ENCODE measurements around the gene CD8B2.
"Not testable (repeated sequence)": the region's sequence is repeated elsewhere in the genome, so short reads cannot be mapped to it uniquely, and the experiment has no call there.

The CD8B2 gene

GRCh38 chr2:106486551-106487385 is at the start of gene CD8B2:
TSS of gene CD8B2 (plus strand) at chr2:106487364. CDS start at chr2:106487427, 63 bp downstream.
- DNase-seq (ENCODE audit: low read depth) = not testable (repeated sequence)

GRCh38 chr2:106461882-106462281 is 25.3 kb upstream of the CD8B2 start:
- not testable (repeated sequence) for DNase-seq (ENCODE audit: low read depth)

DNA sequence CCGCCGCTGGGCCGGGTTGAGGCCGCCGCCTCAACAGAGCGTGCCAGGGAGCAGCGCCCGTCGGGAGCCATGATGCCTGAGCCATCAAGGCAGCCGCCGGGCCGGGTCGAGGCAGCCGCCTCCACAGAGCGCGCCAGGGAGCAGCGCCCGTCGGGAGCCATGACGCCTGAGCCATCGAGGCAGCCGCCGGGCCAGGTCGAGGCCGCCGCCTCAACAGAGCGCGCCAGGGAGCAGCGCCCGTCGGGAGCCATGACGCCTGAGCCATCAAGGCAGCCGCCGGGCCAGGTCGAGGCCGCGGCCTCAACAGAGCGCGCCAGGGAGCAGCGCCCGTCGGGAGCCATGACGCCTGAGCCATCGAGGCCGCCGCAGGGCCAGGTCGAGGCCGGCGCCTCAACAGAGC is 19.6 kb upstream of the CD8B2 start:
- DNase-seq (ENCODE audit: low read depth) = not testable (repeated sequence)

GRCh38 chr2:106468107-106468506 is 19.1 kb upstream of the CD8B2 start, which contains the start of gene RGPD3:
TSS of gene RGPD3 (minus strand) at chr2:106468413. CDS start at chr2:106468288, 125 bp downstream.
- not testable (repeated sequence) for DNase-seq (ENCODE audit: low read depth)

GRCh38 chr2:106470658-106471057 is 16.5 kb upstream of the CD8B2 start:
- DNase-seq (ENCODE audit: low read depth) = not testable (repeated sequence)

- DNase-seq (ENCODE audit: low read depth) = not testable (repeated sequence)
Measured at GRCh38 chr2:106477647-106478046, 9.5 kb upstream of the CD8B2 start.

GRCh38 chr2:106479563-106479962 is 7.6 kb upstream of the CD8B2 start:
- not testable (repeated sequence) for DNase-seq (ENCODE audit: low read depth)

DNA sequence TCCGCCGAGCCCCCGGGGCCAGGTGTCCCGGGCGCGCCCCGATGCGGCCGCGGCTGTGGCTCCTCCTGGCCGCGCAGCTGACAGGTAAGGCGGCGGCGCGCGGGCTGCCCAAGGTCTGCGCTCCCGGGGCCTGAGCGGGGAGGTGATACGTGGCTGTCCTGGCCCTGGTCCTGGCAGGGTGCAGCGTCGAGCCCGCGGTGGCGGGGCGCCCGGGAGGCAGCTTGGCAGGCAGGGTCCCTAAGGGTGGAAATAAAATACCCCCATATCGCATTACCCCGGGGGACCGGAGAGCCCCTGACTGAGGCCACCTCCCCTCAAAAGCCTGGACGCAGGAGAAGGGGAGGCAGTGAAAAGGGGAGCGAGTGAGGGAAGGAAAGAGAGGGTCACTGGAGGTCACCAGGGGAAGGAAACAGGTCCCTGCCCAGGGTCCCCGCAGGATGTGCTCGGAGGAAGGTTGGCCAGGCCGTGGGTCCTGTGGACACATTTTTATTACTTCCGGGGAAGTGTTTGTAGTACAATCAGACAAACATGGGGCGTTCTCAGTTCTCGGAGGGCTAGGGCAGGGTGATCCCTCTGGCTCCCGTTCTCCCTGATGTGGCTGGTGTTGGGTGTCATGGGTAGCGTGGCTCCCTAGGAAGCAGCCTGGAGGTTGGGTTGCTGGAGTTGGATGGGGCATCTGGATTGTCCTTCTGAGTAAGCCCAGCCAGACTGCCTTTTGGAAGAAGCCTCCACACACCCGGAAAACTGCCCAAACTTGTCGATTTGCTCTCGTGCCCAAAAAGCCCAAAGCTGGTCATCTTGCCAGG is 425 bp downstream of the CD8B2 start:
- not testable (repeated sequence) for DNase-seq (ENCODE audit: low read depth)

GRCh38 chr2:106489701-106490100 is 2.5 kb downstream of the CD8B2 start:
- DNase-seq (ENCODE audit: low read depth) = not testable (repeated sequence)

DNA sequence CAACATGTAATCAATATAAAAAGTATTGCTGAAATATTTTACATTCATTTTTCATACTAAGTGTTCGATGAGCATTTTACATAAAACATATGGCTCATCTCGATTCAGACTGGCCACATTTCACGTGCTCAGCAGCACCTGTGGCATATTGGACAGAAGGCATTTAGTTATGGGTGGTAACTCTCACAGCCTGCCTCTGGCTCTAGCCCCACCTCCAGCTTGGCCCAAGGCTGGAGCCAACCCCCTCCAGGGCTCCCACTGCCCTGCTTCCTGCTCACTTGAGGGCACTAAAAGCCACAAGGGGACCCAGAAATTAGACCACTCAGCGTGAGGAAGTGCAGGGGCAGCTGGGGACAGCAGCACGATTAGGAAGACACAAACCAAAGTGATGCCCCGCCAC is 5.2 kb downstream of the CD8B2 start:
- not testable (repeated sequence) for DNase-seq (ENCODE audit: low read depth)

- DNase-seq (ENCODE audit: low read depth) = not testable (repeated sequence)
Measured at GRCh38 chr2:106492913-106493312, 5.7 kb downstream of the CD8B2 start.

DNA sequence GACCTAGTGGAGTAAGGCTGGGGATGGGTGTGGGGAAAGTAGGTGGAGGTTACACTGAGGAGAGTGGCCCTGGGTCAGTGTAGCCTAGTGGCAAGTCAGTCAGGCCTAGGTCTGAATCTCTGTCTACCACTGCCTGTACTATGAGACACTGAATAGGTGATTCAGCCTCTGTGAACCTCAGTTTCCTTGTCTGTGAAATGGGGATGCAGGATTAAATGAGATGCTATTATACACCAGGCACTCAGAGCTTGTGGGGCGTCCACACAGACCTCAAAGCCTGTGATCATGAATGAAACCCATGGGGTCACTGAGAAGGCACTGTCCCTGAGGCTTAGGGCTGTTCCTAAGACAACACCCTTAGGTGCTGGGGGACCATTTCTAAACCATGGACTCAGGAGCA is 11.4 kb downstream of the CD8B2 start:
- DNase-seq (ENCODE audit: low read depth) = not testable (repeated sequence)

GRCh38 chr2:106500350-106500749 is 13.2 kb downstream of the CD8B2 start:
- not testable (repeated sequence) for DNase-seq (ENCODE audit: low read depth)

DNA sequence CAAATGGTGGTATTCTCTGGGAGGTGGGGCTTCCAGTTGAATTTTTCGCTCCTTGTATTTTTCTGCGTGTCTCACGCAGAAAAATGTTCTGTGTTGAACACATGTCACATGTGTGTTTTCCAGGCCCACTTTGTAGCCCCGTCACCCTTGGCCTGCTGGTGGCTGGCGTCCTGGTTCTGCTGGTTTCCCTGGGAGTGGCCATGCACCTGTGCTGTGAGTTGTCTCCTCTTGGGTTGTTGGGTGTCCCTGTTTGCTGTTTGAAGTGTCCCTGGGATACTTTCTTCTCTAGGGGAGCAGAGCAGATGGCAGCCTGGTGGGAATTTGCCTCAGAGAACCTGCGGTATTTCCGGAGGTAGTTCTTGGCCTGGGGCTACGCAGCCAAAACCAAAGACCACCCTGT is 15.2 kb downstream of the CD8B2 start:
- DNase-seq (ENCODE audit: low read depth) = not testable (repeated sequence)

DNA sequence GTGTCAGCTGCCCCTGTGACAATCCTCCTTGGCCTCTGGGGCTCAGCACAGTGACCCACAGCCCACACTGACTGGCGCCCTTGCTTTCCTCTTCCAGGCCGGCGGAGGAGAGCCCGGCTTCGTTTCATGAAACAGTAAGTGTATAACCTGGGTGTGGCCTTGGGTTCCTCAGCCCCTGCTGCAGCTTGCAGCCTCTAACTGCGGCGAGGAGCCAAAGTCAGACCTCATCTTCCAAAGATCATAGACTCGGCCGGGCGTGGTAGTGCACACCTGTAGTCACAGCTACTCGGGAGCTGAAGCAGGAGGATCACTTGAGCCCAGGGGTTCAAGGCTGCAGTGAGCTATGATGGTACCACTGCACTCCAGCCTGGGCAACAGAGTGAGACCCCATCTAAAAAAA is 17.0 kb downstream of the CD8B2 start:
- not testable (repeated sequence) for DNase-seq (ENCODE audit: low read depth)

- DNase-seq (ENCODE audit: low read depth) = not testable (repeated sequence)
Measured at GRCh38 chr2:106504787-106505186, 17.6 kb downstream of the CD8B2 start.

DNA sequence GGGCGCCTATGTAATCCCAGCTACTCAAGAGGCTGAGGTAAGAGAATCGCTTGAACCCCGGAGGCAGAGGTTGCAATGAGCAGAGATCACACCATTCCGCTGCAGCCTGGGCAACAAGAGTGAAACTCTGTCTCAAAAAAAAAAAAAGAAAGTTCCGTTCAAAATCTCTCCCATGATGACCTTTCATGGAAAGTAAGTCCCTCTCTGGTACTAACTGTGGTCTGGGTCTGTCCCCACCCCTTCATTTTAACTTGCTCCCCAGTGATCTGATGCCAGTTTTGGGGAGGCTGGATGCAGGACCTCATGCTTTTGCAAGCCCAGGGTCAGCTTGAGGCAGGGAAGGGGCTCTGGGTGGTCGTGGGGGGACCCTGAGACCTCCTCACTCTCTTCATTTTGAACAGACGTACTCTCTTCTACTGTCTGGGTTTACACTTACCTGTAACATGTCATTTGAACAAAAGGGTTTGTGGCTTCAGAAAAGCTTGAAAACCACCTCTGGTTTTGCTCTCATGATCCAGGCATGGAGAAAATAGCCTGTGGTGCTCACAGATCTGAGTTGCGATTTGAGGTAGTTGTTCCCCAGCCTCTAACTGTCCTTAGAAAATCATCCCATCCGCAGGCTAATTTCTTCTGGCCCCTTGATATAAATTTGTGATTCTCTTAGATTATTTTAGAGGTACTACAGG is 19.0 kb downstream of the CD8B2 start:
- DNase-seq (ENCODE audit: low read depth) = not testable (repeated sequence)

- not testable (repeated sequence) for DNase-seq (ENCODE audit: low read depth)
Measured at GRCh38 chr2:106508660-106509373, 21.7 kb downstream of the CD8B2 start.

DNA sequence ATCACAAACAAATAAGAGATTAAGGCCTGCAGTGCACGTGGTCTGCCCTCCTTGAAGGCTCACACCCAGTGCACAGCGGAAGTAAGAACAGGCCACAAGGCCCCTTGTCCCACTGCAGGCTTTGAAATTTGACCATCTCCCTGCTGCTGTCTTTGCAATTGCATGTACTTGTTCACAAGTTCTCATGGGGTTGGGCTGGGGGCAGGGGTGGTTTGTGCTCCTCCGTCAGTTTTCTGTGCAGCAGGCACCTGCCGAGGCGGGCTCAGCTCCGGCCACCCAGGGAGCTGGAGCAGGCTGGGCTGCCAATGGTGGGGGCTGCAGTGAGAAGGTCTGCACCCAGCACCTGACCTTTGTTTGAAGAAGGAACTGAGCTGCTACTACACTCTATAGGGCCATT is 22.2 kb downstream of the CD8B2 start:
- DNase-seq (ENCODE audit: low read depth) = not testable (repeated sequence)

- DNase-seq (ENCODE audit: low read depth) = not testable (repeated sequence)
Measured at GRCh38 chr2:106510791-106511190, 23.6 kb downstream of the CD8B2 start.

- DNase-seq (ENCODE audit: low read depth) = not testable (repeated sequence)
Measured at GRCh38 chr2:106511476-106511901, 24.3 kb downstream of the CD8B2 start.
